GM23338 (cell line): ENCODE data around the gene CCDC157.

Source experiments
- CREB1 ChIP-seq: fragments of 250-450 bp; sonication (Bioruptor Pico); IDR thresholded peaks from 2 replicates; pipeline ENCODE4 v1.5.0; 2020; ENCODE audit warnings: low read depth, mild to moderate bottlenecking, moderate library complexity
- CTCF ChIP-seq, 2 experiments: fragments of 200-600 bp in 1 of 2; sonication (generic) in 1 of 2; conservative IDR thresholded peaks; 2 replicates each; pipeline versions ENCODE4 v1.5.1 to v1.6.1; 2016 to 2017; ENCODE audit warnings: antibody characterized with exemption in 2 of 2, low read depth in 2 of 2, mild to moderate bottlenecking in 2 of 2, moderate library complexity in 1 of 2
- EZH2 ChIP-seq: fragments of 200-600 bp; sonication (generic); IDR thresholded peaks from one replicate; pipeline ENCODE4 v1.8.0; 2017; ENCODE audit warnings: antibody characterized with exemption, mild to moderate bottlenecking, low read depth; ENCODE audit not compliant: unreplicated experiment
- EZH2phosphoT487 ChIP-seq: fragments of 200-600 bp; sonication (generic); IDR thresholded peaks from one replicate; pipeline ENCODE4 v1.8.1; 2018; ENCODE audit warnings: antibody characterized with exemption; ENCODE audit not compliant: unreplicated experiment
- JUNB ChIP-seq: IDR thresholded peaks from one replicate; pipeline ENCODE4 v1.6.1; 2016; ENCODE audit warnings: antibody characterized with exemption; ENCODE audit not compliant: unreplicated experiment
- POLR2AphosphoS5 ChIP-seq: IDR thresholded peaks from 2 replicates; pipeline ENCODE4 v1.6.1; 2016; ENCODE audit warnings: antibody characterized with exemption, low read depth
- REST ChIP-seq: IDR thresholded peaks from one replicate; pipeline ENCODE4 v1.6.1; 2018; ENCODE audit warnings: antibody characterized with exemption; ENCODE audit not compliant: unreplicated experiment

- no peak for TF ChIP-seq EZH2
- no peak for TF ChIP-seq CTCF (conservative IDR thresholded peaks at IDR 0.05; ENCODE audit: low read depth in 2 of 2)
- no peak for TF ChIP-seq JUNB
- no peak for TF ChIP-seq REST
- peak; percentile 77 for TF ChIP-seq POLR2AphosphoS5
- TF ChIP-seq EZH2phosphoT487, result no peak
- TF ChIP-seq CREB1 (CRISPR knock-in tag), result no peak
Observed at GRCh38 chr22:30423301-30423958, 66.6 kb downstream of the CCDC157 start.
